ENCODE results near the gene RNF6.

- TF ChIP-seq CTCF (IDR thresholded peaks at IDR 0.05) = no peak
- no peak for TF ChIP-seq POLR2A (IDR thresholded peaks at IDR 0.05)
Observed at GRCh38 chr13:26255115-26255514, 33.0 kb upstream of the RNF6 start.

Data from right lobe of liver (tissue), 4 donors.